ENCODE measurements around the gene SV2C.
"Not testable (repeated sequence)": the region's sequence is repeated elsewhere in the genome, so short reads cannot be mapped to it uniquely, and the experiment has no call there.

GRCh38 chr5:76302661-76303060 lies 219.5 kb downstream of the SV2C start:
- TF ChIP-seq, protein P1, sequence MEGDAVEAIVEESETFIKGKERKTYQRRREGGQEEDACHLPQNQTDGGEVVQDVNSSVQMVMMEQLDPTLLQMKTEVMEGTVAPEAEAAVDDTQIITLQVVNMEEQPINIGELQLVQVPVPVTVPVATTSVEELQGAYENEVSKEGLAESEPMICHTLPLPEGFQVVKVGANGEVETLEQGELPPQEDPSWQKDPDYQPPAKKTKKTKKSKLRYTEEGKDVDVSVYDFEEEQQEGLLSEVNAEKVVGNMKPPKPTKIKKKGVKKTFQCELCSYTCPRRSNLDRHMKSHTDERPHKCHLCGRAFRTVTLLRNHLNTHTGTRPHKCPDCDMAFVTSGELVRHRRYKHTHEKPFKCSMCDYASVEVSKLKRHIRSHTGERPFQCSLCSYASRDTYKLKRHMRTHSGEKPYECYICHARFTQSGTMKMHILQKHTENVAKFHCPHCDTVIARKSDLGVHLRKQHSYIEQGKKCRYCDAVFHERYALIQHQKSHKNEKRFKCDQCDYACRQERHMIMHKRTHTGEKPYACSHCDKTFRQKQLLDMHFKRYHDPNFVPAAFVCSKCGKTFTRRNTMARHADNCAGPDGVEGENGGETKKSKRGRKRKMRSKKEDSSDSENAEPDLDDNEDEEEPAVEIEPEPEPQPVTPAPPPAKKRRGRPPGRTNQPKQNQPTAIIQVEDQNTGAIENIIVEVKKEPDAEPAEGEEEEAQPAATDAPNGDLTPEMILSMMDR (IDR thresholded peaks at IDR 0.05): not testable (repeated sequence)
- TF ChIP-seq ATF2 (CRISPR knock-in tag; IDR thresholded peaks at IDR 0.05; ENCODE audit: borderline replicate concordance, low read depth); PREB (CRISPR knock-in tag; IDR thresholded peaks at IDR 0.05; ENCODE audit: borderline replicate concordance); ZNF121 (CRISPR knock-in tag; IDR thresholded peaks at IDR 0.05); CREM (CRISPR knock-in tag; IDR thresholded peaks at IDR 0.05); ZNF138 (CRISPR knock-in tag; conservative IDR thresholded peaks at IDR 0.05); E2F1 (CRISPR knock-in tag; IDR thresholded peaks at IDR 0.05); MXD4 (CRISPR knock-in tag; IDR thresholded peaks at IDR 0.05; ENCODE audit: borderline replicate concordance); USF2 (CRISPR knock-in tag; IDR thresholded peaks at IDR 0.05): not testable (repeated sequence)
- TF ChIP-seq, protein P2, sequence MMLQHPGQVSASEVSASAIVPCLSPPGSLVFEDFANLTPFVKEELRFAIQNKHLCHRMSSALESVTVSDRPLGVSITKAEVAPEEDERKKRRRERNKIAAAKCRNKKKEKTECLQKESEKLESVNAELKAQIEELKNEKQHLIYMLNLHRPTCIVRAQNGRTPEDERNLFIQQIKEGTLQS (CRISPR knock-in tag; conservative IDR thresholded peaks at IDR 0.05): not testable (repeated sequence)
